Bone marrow (tissue), 2 donors: ENCODE measurements around the gene DRAP1.
A peak's percentile ranks its signal among the peaks of the same experiment; 100 is the strongest.

Source experiments
- DNase-seq, 2 donors: peaks; one replicate each; lab custom pipeline; 2025; lab: John Stamatoyannopoulos, UW

Gene DRAP1

GRCh38 chr11:65961267-65962140, 42.3 kb downstream of the DRAP1 start, which contains the start of gene SART1:
SART1 (plus strand) TSS chr11:65961734; CDS start chr11:65961781, 47 bp downstream.
- DNase-seq: peak; percentile 74 to 98

- peak in 1 of 2 donors; percentile 37 for DNase-seq
Measured at GRCh38 chr11:65962141-65962564, 42.9 kb downstream of the DRAP1 start.

DNA sequence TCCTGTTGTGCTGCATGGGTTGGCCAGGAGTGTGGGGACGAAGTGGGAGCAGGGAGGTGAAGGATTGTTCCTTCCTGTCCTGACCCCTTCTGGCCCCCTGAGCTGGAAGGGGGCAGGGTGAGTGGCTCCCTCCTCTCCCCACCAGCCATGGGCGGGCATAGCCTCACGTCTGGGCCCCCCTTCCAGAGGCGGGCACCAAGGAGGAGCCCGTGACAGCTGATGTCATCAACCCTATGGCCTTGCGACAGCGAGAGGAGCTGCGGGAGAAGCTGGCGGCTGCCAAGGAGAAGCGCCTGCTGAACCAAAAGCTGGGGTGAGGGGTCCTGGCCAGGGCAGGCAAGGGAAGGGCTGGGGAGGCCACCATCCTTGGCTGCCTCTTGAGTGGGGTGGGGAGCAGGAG, 45.7 kb downstream of the DRAP1 start:
- DNase-seq: no peak

DNA sequence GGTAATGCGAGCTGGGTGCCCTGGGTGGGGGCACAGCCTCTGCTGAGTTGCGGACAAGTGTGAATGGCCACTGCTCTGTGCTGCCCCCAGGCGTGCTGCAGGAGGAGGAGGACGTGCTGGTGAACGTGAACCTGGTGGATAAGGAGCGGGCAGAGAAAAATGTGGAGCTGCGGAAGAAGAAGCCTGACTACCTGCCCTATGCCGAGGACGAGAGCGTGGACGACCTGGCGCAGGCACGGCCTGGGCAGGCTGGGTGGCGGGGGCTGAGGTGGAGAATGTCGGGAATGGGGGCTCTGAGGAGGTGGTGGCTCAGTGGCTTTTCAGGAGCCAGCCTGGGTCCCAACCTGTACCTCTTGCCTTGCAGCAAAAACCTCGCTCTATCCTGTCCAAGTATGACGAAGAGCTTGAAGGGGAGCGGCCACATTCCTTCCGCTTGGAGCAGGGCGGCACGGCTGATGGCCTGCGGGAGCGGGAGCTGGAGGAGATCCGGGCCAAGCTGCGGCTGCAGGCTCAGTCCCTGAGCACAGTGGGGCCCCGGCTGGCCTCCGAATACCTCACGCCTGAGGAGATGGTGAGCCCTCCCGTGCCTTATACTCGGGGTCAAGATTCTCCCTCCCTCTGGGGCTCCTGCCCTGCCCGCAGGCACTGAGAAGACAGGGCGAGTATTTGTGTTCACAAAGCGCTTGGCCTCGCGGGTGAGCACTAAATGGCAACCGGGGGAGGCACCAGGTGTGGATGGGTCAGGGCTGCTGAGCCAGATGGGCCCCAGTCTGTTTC, 46.9 kb downstream of the DRAP1 start:
- no peak for DNase-seq

GRCh38 chr11:65967329-65967934, 48.2 kb downstream of the DRAP1 start:
- DNase-seq: no peak

GRCh38 chr11:65968600-65969482, 49.6 kb downstream of the DRAP1 start:
- DNase-seq: no peak
